Mesenchymal stem cell (in vitro differentiated cells and primary cell): ENCODE data around the gene MR1. TPM values are rescaled to one million over a fixed set of nuclear protein-coding genes. Genes with fewer than 3 reads are reported as not detected.
A peak's percentile ranks its signal among the peaks of the same experiment; 100 is the strongest.

ENCODE experiments used
- DNase-seq: peaks from one replicate; pipeline ENCODE4 v3.0.0-alpha.2; 2013
- H2AFZ ChIP-seq: one replicate; pipeline ENCODE4 v1.6.1; 2013; ENCODE audit warnings: low read depth, mild to moderate bottlenecking, control low read depth, inconsistent platforms, low read length, moderate library complexity
- H2AK5ac ChIP-seq: 2 replicates; pipeline ENCODE4 v1.6.1; 2013; ENCODE audit warnings: low read length, moderate library complexity, mild to moderate bottlenecking, inconsistent platforms; ENCODE audit not compliant: severe bottlenecking
- H2BK120ac ChIP-seq: one replicate; pipeline ENCODE4 v1.6.1; 2013; ENCODE audit warnings: low read depth, mild to moderate bottlenecking, inconsistent platforms, low read length, moderate library complexity
- H2BK12ac ChIP-seq, 2 experiments: one replicate each; pipeline ENCODE4 v1.6.1; 2013; ENCODE audit warnings: inconsistent platforms in 2 of 2, low read length in 2 of 2, mild to moderate bottlenecking in 2 of 2, moderate library complexity in 2 of 2, control low read depth in 1 of 2
- H2BK15ac ChIP-seq: one replicate; pipeline ENCODE4 v1.6.1; 2013; ENCODE audit warnings: mild to moderate bottlenecking, low read depth, inconsistent platforms; ENCODE audit not compliant: poor library complexity, severe bottlenecking
- H2BK5ac ChIP-seq: 2 replicates; pipeline ENCODE4 v1.6.1; 2013; ENCODE audit warnings: low read depth, mild to moderate bottlenecking, low read length, control low read depth, inconsistent platforms; ENCODE audit not compliant: poor library complexity, severe bottlenecking
- H3K14ac ChIP-seq, 2 experiments: one replicate each; pipeline ENCODE4 v1.6.1; 2013; ENCODE audit warnings: inconsistent platforms in 2 of 2, low read length in 2 of 2, control low read depth in 1 of 2, mild to moderate bottlenecking in 1 of 2, moderate library complexity in 1 of 2
- H3K18ac ChIP-seq, 2 experiments: one replicate each; pipeline ENCODE4 v1.6.1; 2013; ENCODE audit warnings: inconsistent platforms in 2 of 2, low read length in 2 of 2, control low read depth in 1 of 2, low read depth in 1 of 2, mild to moderate bottlenecking in 1 of 2
- H3K23ac ChIP-seq, 2 experiments: one replicate each; pipeline ENCODE4 v1.6.1; 2013; ENCODE audit warnings: inconsistent platforms in 2 of 2, low read length in 2 of 2, mild to moderate bottlenecking in 2 of 2, moderate library complexity in 2 of 2, control low read depth in 1 of 2
- H3K27ac ChIP-seq: 2 replicates; pipeline ENCODE4 v1.5.1; 2013; ENCODE audit warnings: mild to moderate bottlenecking, moderate library complexity, low read length, control low read depth, inconsistent platforms; ENCODE audit not compliant: poor library complexity, severe bottlenecking
- H3K27me3 ChIP-seq, 2 experiments: 2 replicates each; pipeline versions ENCODE4 v1.6.1 to v1.7.0; 2013; ENCODE audit warnings: low read length in 2 of 2, mild to moderate bottlenecking in 2 of 2, moderate library complexity in 2 of 2, control low read depth in 1 of 2, inconsistent platforms in 1 of 2; ENCODE audit not compliant: control insufficient read depth in 1 of 2, insufficient read depth in 1 of 2
- H3K36me3 ChIP-seq, 2 experiments: 2 replicates each; pipeline versions ENCODE4 v1.6.1 to v1.7.0; 2013; ENCODE audit warnings: low read length in 2 of 2, control low read depth in 1 of 2, inconsistent platforms in 1 of 2, low read depth in 1 of 2, mild to moderate bottlenecking in 1 of 2; ENCODE audit not compliant: insufficient read depth in 2 of 2, control insufficient read depth in 1 of 2
- H3K4ac ChIP-seq, 2 experiments: one replicate each; pipeline ENCODE4 v1.6.1; 2013; ENCODE audit warnings: inconsistent platforms in 2 of 2, low read length in 2 of 2, mild to moderate bottlenecking in 2 of 2, moderate library complexity in 2 of 2, control low read depth in 1 of 2, low read depth in 1 of 2
- H3K4me1 ChIP-seq: 2 replicates; pipeline ENCODE4 v1.6.1; 2013; ENCODE audit warnings: low read depth, low read length, control low read depth; ENCODE audit not compliant: control insufficient read depth, insufficient read depth
- H3K4me2 ChIP-seq: 2 replicates; pipeline ENCODE4 v1.6.1; 2013; ENCODE audit warnings: low read length, mild to moderate bottlenecking, inconsistent platforms; ENCODE audit not compliant: poor library complexity, severe bottlenecking
- H3K4me3 ChIP-seq, 2 experiments: 2 replicates each; pipeline versions ENCODE4 v1.5.1 to v1.7.0; 2013; ENCODE audit warnings: low read length in 2 of 2, mild to moderate bottlenecking in 2 of 2, control low read depth in 1 of 2, low read depth in 1 of 2; ENCODE audit not compliant: insufficient read depth in 1 of 2
- H3K79me1 ChIP-seq: replicated peaks from 2 replicates; pipeline ENCODE4 v1.6.1; 2013; ENCODE audit warnings: mild to moderate bottlenecking, control low read depth, low read length, inconsistent platforms; ENCODE audit not compliant: poor library complexity, severe bottlenecking
- H3K9ac ChIP-seq: 2 replicates; pipeline ENCODE4 v1.7.0; 2013; ENCODE audit warnings: mild to moderate bottlenecking, low read length, moderate library complexity
- H3K9me3 ChIP-seq: 2 replicates; pipeline ENCODE4 v1.7.0; 2013; ENCODE audit warnings: mild to moderate bottlenecking, low read length; ENCODE audit not compliant: control insufficient read depth
- H4K8ac ChIP-seq: one replicate; pipeline ENCODE4 v1.6.1; 2013; ENCODE audit warnings: inconsistent platforms, mild to moderate bottlenecking, low read length, moderate library complexity
- H4K91ac ChIP-seq: one replicate; pipeline ENCODE4 v1.6.1; 2013; ENCODE audit warnings: mild to moderate bottlenecking, low read length, inconsistent platforms
- WGBS: methylation state at CpG from one replicate; pipeline ENCODE4 v1.1.7; 2013; ENCODE audit warnings: mixed read lengths; 5-methylcytosine and 5-hydroxymethylcytosine counted together
- polyA plus RNA-seq, 2 experiments: library from polyadenylated mRNA; stranded (reverse); fragments of 200-250 nt; gene quantifications; one replicate each; pipeline ENCODE4 v1.2.3, GENCODE V29; 2013

Gene MR1
- 2.2 TPM for polyA plus RNA-seq (2013, experiment 1 of 2)
- 2.2 TPM for polyA plus RNA-seq (2013, experiment 2 of 2)

DNA sequence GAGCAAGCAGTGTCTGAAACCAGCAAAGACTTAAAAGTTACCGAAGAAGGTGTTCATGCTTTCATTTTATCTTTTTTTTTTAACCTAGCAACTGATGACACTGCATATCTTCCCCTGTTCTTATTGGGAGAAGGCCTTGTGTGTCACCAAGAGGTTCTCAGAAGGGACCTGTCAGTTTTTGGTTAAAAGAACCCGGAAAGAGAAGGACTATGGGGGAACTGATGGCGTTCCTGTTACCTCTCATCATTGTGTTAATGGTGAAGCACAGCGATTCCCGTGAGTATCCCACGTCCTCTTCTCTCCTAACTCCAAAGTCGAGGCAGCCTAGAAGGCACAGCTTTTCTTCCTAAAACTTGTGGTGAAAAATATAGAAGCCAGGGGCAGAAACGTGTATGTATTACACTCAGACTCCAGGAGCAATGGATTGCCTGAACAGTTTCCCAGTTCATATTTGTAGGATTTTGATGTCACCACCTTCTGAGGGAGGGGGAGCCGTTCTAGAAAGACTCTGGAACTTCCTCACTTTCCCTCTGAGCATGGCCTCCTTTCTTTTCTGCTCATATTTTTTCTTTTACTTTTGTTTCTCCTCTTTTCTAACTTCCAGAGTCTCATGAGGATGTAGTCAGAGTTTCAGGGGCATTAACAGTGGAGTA is at the start of gene MR1:
TSS of gene MR1 (plus strand) at position 185 of the 653 bp plus-strand sequence. CDS start at position 210, 25 bp downstream.
- H3K14ac ChIP-seq = no peak within 1 kb of the TSS
- H3K4me1 ChIP-seq = no peaks in the 10 kb centered on the region
- 73% methylated on average over 6 of the region's 9 CpGs for WGBS
- DNase-seq = peak; percentile 88
- peak within 1 kb of the TSS; percentile 22 to 45 for H3K18ac ChIP-seq
- H3K27me3 ChIP-seq = no peaks in the 10 kb centered on the region
- H2BK12ac ChIP-seq = no peak within 1 kb of the TSS
- no peaks in the 10 kb centered on the region for H3K9me3 ChIP-seq
- no peak within 1 kb of the TSS for H3K23ac ChIP-seq
- H3K4ac ChIP-seq = peak within 1 kb of the TSS in 1 of 2 experiments; percentile 37
- H3K36me3 ChIP-seq = peaks cover 0 to 5% of the 10 kb centered on the region in 2 experiments
- H4K91ac ChIP-seq = peak within 1 kb of the TSS; percentile 34
- H2BK5ac ChIP-seq = no peak within 1 kb of the TSS
- peak within 1 kb of the TSS; percentile 9 for H3K4me2 ChIP-seq
- H2AK5ac ChIP-seq = no peak within 1 kb of the TSS
- H3K79me1 ChIP-seq = no peaks in the 10 kb centered on the region
- no peak within 1 kb of the TSS for H3K27ac ChIP-seq
- H2BK15ac ChIP-seq = no peak within 1 kb of the TSS
- peak within 1 kb of the TSS; percentile 90 for H3K9ac ChIP-seq
- H3K4me3 ChIP-seq = peak within 1 kb of the TSS in 1 of 2 experiments; percentile 83
- peak within 1 kb of the TSS; percentile 86 for H4K8ac ChIP-seq
- peak within 1 kb of the TSS; percentile 21 for H2AFZ ChIP-seq
- no peak within 1 kb of the TSS for H2BK120ac ChIP-seq

DNA sequence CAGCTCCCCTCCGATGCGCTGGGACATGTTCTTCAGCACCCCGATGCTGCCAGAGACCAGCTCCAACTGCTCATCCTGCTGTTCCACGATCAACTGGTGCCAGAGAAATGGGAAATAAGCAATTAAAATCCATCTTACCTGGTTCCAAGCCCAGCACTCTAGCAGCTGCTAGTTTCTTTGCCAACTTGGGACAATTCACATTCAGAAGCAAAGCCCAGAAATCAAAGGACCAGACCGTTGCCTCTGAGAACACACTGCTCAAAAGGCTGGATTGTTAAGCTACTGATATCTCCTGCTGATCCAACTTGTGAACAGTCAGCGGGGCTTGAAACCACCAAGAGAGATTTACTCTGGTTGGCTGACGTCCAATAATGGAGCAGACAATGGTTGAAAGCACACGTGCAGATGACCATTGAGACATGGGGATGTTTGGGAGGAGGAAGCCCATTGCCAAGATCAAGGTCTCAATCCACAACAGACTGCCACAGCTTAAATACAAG is 45.5 kb upstream of the MR1 start:
- H3K9ac ChIP-seq = no peak overlapping the region
- H3K4ac ChIP-seq = no peak overlapping the region
- H3K27me3 ChIP-seq = no peaks in the 10 kb centered on the region
- no peak for DNase-seq
- H3K23ac ChIP-seq = no peak overlapping the region
- H4K8ac ChIP-seq = no peak overlapping the region
- H4K91ac ChIP-seq = no peak overlapping the region
- no peak overlapping the region for H2BK120ac ChIP-seq
- peaks cover 2% of the 10 kb centered on the region for H3K4me1 ChIP-seq
- peaks cover 37 to 90% of the 10 kb centered on the region in 2 experiments for H3K36me3 ChIP-seq
- no peaks in the 10 kb centered on the region for H3K9me3 ChIP-seq
- no peak overlapping the region for H2BK15ac ChIP-seq
- H3K4me3 ChIP-seq = no peak overlapping the region
- no peak overlapping the region for H2BK5ac ChIP-seq
- no peak overlapping the region for H3K18ac ChIP-seq
- no peak overlapping the region for H2AFZ ChIP-seq
- peaks cover 15% of the 10 kb centered on the region for H3K79me1 ChIP-seq
- H3K4me2 ChIP-seq = no peak overlapping the region
- 96% methylated on average over 8 of the region's 8 CpGs for WGBS
- no peak overlapping the region for H3K14ac ChIP-seq
- H3K27ac ChIP-seq = no peak overlapping the region
- no peak overlapping the region for H2AK5ac ChIP-seq
- no peak overlapping the region for H2BK12ac ChIP-seq

DNA sequence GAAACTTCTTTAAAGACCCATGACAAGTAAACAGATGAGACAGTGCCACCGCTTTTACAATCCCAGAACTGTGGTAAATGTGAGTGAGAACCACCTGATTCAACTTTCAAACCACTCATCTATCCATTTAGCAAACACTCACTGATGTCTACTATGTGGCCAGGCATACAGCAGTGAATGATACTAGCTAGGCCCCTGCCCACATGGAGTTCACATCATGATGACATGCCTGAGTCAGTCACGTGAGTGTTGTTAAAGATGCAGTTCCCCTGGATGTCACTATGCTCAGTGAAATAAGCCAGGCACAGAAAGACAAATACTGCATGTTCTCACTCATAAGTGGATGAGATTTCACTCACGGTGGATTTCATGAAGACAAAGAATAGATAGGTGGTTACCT is 39.5 kb upstream of the MR1 start:
- H3K18ac ChIP-seq = no peak overlapping the region
- H2BK5ac ChIP-seq = no peak overlapping the region
- no peak overlapping the region for H4K91ac ChIP-seq
- H3K36me3 ChIP-seq = peaks cover 17 to 49% of the 10 kb centered on the region in 2 experiments
- no peak overlapping the region for H3K9ac ChIP-seq
- no peaks in the 10 kb centered on the region for H3K9me3 ChIP-seq
- no peak overlapping the region for H4K8ac ChIP-seq
- H2BK120ac ChIP-seq = no peak overlapping the region
- H2BK12ac ChIP-seq = no peak overlapping the region
- no peak overlapping the region for H3K4ac ChIP-seq
- no peak overlapping the region for H3K27ac ChIP-seq
- H3K4me3 ChIP-seq = no peak overlapping the region
- no peak overlapping the region for H3K23ac ChIP-seq
- no peaks in the 10 kb centered on the region for H3K27me3 ChIP-seq
- H2AK5ac ChIP-seq = no peak overlapping the region
- peak; percentile 43 for DNase-seq
- H3K79me1 ChIP-seq = peaks cover 12% of the 10 kb centered on the region
- H3K14ac ChIP-seq = no peak overlapping the region
- no peak overlapping the region for H2AFZ ChIP-seq
- no peak overlapping the region for H3K4me2 ChIP-seq
- no peaks in the 10 kb centered on the region for H3K4me1 ChIP-seq
- no peak overlapping the region for H2BK15ac ChIP-seq
- WGBS = 65% methylated on average over 3 of the region's 3 CpGs

DNA sequence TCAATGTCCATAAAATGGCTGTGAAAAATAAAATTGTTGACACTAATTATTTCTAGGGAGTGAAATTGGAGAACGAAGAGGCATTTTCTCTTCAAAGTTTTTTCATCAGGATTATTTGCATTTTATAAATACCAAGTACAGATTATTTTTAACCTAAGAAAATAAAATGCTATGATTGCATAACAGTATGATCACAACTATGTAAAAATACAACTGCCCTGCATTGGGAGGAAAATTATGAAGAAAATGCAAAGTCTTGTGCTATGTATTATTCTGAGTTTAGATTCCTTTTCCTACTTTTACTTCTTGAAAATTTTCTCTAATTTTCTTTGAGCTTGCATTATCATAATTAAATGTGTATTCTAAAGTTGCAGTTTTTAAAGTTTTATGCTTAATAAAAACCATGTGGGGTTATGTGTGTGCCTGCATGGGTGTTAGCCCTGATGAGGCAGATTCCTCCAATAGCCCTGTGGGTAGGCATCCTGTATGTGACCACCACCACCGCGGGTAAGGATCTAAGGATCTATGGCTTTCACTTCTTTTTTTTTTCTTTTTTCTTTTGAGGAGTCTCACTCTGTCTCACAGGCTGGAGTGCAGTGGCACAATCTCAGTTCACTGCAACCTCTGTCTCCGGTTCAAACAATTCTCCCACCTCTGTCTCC is 35.8 kb upstream of the MR1 start:
- Histone ChIP-seq H2BK12ac (no peak overlapping the region), H2BK120ac (no peak overlapping the region), H4K8ac (no peak overlapping the region), H3K27me3 (no peaks in the 10 kb centered on the region), H3K9ac (no peak overlapping the region), H3K18ac (no peak overlapping the region), H3K4me3 (no peak overlapping the region), H4K91ac (no peak overlapping the region), H3K9me3 (no peaks in the 10 kb centered on the region), H2AFZ (no peak overlapping the region), H3K4me2 (no peak overlapping the region), H3K27ac (no peak overlapping the region), H3K36me3 (peaks cover 7 to 37% of the 10 kb centered on the region in 2 experiments), H3K14ac (no peak overlapping the region), H3K4ac (no peak overlapping the region), H3K23ac (no peak overlapping the region), H2BK15ac (no peak overlapping the region), H2BK5ac (no peak overlapping the region), H3K79me1 (peaks cover 15% of the 10 kb centered on the region), H3K4me1 (no peaks in the 10 kb centered on the region), H2AK5ac (no peak overlapping the region)
- WGBS = 100% methylated on average over 3 of the region's 4 CpGs
- no peak for DNase-seq
